GM23248 (cell line): ENCODE data around the gene PRLR. TPM values are rescaled to one million over a fixed set of nuclear protein-coding genes. Genes with fewer than 3 reads are reported as not detected.
A peak's percentile ranks its signal among the peaks of the same experiment; 100 is the strongest.

Experiments
- DNase-seq: peaks from one replicate; pipeline ENCODE4 v3.0.0-alpha.2; 2015
- H2AFZ ChIP-seq: fragments of 200-600 bp; sonication (generic); 2 replicates; pipeline ENCODE4 v1.6.1; 2016; ENCODE audit warnings: antibody characterized with exemption
- H3F3A ChIP-seq: fragments of 200-600 bp; sonication (generic); 2 replicates; pipeline ENCODE4 v1.6.1; 2016; ENCODE audit warnings: mild to moderate bottlenecking, antibody characterized with exemption, mixed run types; ENCODE audit not compliant: insufficient read depth
- H3K27ac ChIP-seq: fragments of 200-600 bp; sonication (generic); 2 replicates; pipeline ENCODE4 v1.5.1; 2016; ENCODE audit warnings: mild to moderate bottlenecking
- H3K27me3 ChIP-seq: fragments of 200-600 bp; sonication (generic); replicated peaks from 2 replicates; pipeline ENCODE4 v1.6.1; 2016; ENCODE audit warnings: mild to moderate bottlenecking; ENCODE audit not compliant: insufficient read depth
- H3K36me3 ChIP-seq: fragments of 200-600 bp; sonication (generic); 2 replicates; pipeline ENCODE4 v1.6.1; 2016; ENCODE audit warnings: low read depth, mild to moderate bottlenecking
- H3K4me1 ChIP-seq: fragments of 200-600 bp; sonication (generic); 2 replicates; pipeline ENCODE4 v1.6.1; 2016; ENCODE audit warnings: mild to moderate bottlenecking; ENCODE audit not compliant: insufficient read depth
- H3K4me2 ChIP-seq: fragments of 200-600 bp; sonication (generic); one replicate; pipeline ENCODE4 v1.6.1; 2016; ENCODE audit warnings: mild to moderate bottlenecking; ENCODE audit not compliant: unreplicated experiment
- H3K4me3 ChIP-seq: fragments of 200-600 bp; sonication (generic); 2 replicates; pipeline ENCODE4 v1.5.1; 2016; ENCODE audit warnings: mild to moderate bottlenecking
- H3K79me2 ChIP-seq: fragments of 200-600 bp; sonication (generic); 2 replicates; pipeline ENCODE4 v1.6.1; 2016; ENCODE audit warnings: mild to moderate bottlenecking; ENCODE audit not compliant: insufficient read depth
- H3K9ac ChIP-seq: fragments of 200-600 bp; sonication (generic); 2 replicates; pipeline ENCODE4 v1.6.1; 2016; ENCODE audit warnings: mild to moderate bottlenecking
- H3K9me2 ChIP-seq: fragments of 200-600 bp; sonication (generic); 2 replicates; pipeline ENCODE4 v1.6.1; 2016; ENCODE audit warnings: mixed run types, mild to moderate bottlenecking, moderate library complexity; ENCODE audit not compliant: insufficient read depth
- H3K9me3 ChIP-seq: fragments of 200-600 bp; sonication (generic); one replicate; pipeline ENCODE4 v1.6.1; 2017; ENCODE audit warnings: low read depth
- H4K20me1 ChIP-seq: fragments of 200-600 bp; sonication (generic); 2 replicates; pipeline ENCODE4 v1.6.0; 2016; ENCODE audit not compliant: insufficient read depth
- EZH2 ChIP-seq: fragments of 200-600 bp; sonication (generic); IDR thresholded peaks from 2 replicates; pipeline ENCODE4 v1.6.1; 2018; ENCODE audit warnings: antibody characterized with exemption, mild to moderate bottlenecking; ENCODE audit not compliant: insufficient read depth, poor library complexity, severe bottlenecking
- EZH2phosphoT487 ChIP-seq: fragments of 200-600 bp; sonication (generic); IDR thresholded peaks from 2 replicates; pipeline ENCODE4 v1.6.1; 2018; ENCODE audit warnings: antibody characterized with exemption, moderate library complexity, mild to moderate bottlenecking, low read depth; ENCODE audit not compliant: insufficient read depth
- WGBS, 2 experiments: methylation state at CpG; one replicate each; pipeline ENCODE4 v1.1.6; 2015 to 2017; ENCODE audit warnings: low lambda C conversion rate in 2 of 2, low coverage in 1 of 2; ENCODE audit errors: missing lambda C conversion rate in 2 of 2; 5-methylcytosine and 5-hydroxymethylcytosine counted together
- in situ Hi-C: fragments of 300-500 bp; cut with MboI; formaldehyde crosslinking; loops from 2 replicates; pipeline ENCODE4 v1.15.0; 2020
- polyA plus RNA-seq: library from polyadenylated mRNA; unstranded; fragments of >200 nt; fragmentation: Nextera tagmentation; extraction: Ambion mirVana; gene quantifications from 2 replicates; pipeline ENCODE4 v1.2.1, GENCODE V29; 2016
- total RNA-seq: library from RNA; depleted of rRNA; stranded (reverse); fragments of >200 nt; shearing (Covaris generic); gene quantifications from 2 replicates; pipeline ENCODE4 v1.2.3, GENCODE V29; 2014

PRLR gene
- total and polyA plus RNA-seq, 2 experiments from 2014 or later = 0.80 to 5.8 TPM

DNA sequence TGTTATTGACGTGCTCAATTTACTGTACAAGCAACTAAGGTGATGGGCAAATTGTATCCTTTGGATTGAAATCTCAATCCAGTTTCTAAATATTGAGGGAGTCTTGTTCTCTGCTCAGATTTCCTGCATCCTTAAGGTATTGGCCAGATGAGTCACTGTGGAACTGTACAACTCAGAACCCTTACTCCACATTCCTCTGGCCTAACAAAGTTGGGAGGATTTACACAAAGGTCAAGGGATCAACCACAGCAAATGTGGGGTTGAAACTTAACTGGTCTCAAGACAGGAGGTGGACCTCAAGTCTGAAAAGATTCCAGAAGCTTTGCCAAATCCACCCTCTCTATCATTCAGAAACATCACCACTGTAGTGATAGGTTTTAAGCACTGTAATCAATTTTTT, 101.0 kb downstream of the PRLR start:
- peak overlapping the region; percentile 32; the same call in 1 of the 2 replicates for H3K4me3 ChIP-seq
- peak overlapping the region; percentile 63 for H3K27ac ChIP-seq
- no peaks in the 10 kb centered on the region for H4K20me1 ChIP-seq

GRCh38 chr5:35127006-35127405, 103.3 kb downstream of the PRLR start:
- Histone ChIP-seq H3K9me2 (peaks cover 6% of the 10 kb centered on the region; the same call in 1 of the 2 replicates), H3F3A (peaks cover 46% of the 10 kb centered on the region), H3K4me1 (peaks cover 41% of the 10 kb centered on the region), H3K9ac (no peak overlapping the region), H3K79me2 (no peaks in the 10 kb centered on the region), H3K36me3 (no peaks in the 10 kb centered on the region), H2AFZ (no peak overlapping the region), H3K9me3 (no peaks in the 10 kb centered on the region), H3K4me2 (no peak overlapping the region), H3K27me3 (no peaks in the 10 kb centered on the region), H3K27ac (no peak overlapping the region), H3K4me3 (no peak overlapping the region), H4K20me1 (no peaks in the 10 kb centered on the region)
- no peak for TF ChIP-seq EZH2phosphoT487
- TF ChIP-seq EZH2 = no peak
- DNase-seq = no peak
- in situ Hi-C loops = no loop called here
- 96 to 100% methylated on average over 1 of the region's 1 CpG for WGBS, 2 experiments

More for the DNA sequence above, 101.0 kb downstream of the PRLR start:
- peak overlapping the region; percentile 27 for H3K9ac ChIP-seq
- no peaks in the 10 kb centered on the region for H3K79me2 ChIP-seq
- in situ Hi-C loops = no loop called here
- no peaks in the 10 kb centered on the region for H3K9me3 ChIP-seq
- H3K9me2 ChIP-seq = peaks cover 6% of the 10 kb centered on the region; the same call in 1 of the 2 replicates
- WGBS, 2 experiments = 11 to 13% methylated on average over 1 of the region's 1 CpG
- peaks cover 61% of the 10 kb centered on the region for H3K4me1 ChIP-seq
- no peaks in the 10 kb centered on the region for H3K27me3 ChIP-seq
- H2AFZ ChIP-seq = no peak overlapping the region
- peaks cover 68% of the 10 kb centered on the region for H3F3A ChIP-seq
- peak overlapping the region; percentile 68 for H3K4me2 ChIP-seq
- H3K36me3 ChIP-seq = no peaks in the 10 kb centered on the region
- TF ChIP-seq EZH2 (no peak), EZH2phosphoT487 (0 out of 2 replicates have a peak, but pooled peaks have one; percentile 40)
- peak; percentile 88 for DNase-seq

DNA sequence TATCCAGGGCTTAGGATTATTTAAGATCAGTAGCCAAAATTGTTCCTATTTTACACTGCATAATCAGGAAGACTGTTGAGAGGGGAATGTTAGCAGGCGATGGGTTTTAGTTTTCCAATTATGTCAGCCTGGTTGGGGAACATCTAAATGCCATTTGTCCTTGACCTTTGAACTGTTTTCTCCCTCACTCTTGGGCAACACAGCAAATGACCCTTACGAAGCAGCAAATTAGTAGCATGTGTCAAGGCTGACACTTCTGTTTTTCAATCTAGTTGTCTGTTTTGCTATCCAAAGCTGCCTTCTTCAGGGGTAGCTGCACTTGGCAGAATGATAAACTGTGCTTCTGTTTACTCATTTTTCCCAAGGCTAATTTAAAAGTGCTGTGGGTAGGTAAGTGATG, 104.5 kb downstream of the PRLR start:
- in situ Hi-C loops = no loop called here
- WGBS, 2 experiments = 98 to 100% methylated on average over 2 of the region's 2 CpGs

DNA sequence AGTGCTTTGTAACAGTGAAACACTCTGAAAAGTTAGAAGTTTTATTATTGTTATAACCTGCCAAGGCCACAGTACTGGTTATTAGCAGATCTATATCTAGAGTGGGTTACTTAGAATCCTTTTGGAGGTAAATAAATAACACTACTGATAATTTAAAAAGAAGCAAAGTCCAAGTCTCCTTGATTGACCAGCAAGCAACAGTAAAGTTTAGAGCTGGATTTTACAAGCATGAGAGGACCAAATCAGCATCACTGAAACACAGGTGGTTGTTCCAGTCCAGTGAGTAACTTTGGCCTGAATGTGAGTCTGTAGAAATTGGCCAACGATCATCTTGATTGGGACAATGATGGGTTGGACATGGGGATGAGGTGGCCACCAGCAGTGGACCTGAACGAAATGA, 105.4 kb downstream of the PRLR start:
- no peak for DNase-seq
- H3K27me3 ChIP-seq = no peaks in the 10 kb centered on the region
- H3K36me3 ChIP-seq = no peaks in the 10 kb centered on the region
- H3K4me2 ChIP-seq = no peak overlapping the region
- H3K4me1 ChIP-seq = peaks cover 21% of the 10 kb centered on the region
- H3K9ac ChIP-seq = no peak overlapping the region
- H3K27ac ChIP-seq = no peak overlapping the region
- H3F3A ChIP-seq = peaks cover 26% of the 10 kb centered on the region
- H2AFZ ChIP-seq = no peak overlapping the region
- no peak overlapping the region for H3K4me3 ChIP-seq
- no peaks in the 10 kb centered on the region for H4K20me1 ChIP-seq
- in situ Hi-C loops = no loop called here
- peaks cover 6% of the 10 kb centered on the region; the same call in 1 of the 2 replicates for H3K9me2 ChIP-seq
- no peaks in the 10 kb centered on the region for H3K79me2 ChIP-seq
- TF ChIP-seq EZH2 (no peak), EZH2phosphoT487 (no peak)
- no peaks in the 10 kb centered on the region for H3K9me3 ChIP-seq
- 94 to 96% methylated on average over 2 of the region's 2 CpGs for WGBS, 2 experiments

More for the DNA sequence above, 104.5 kb downstream of the PRLR start:
- no peak overlapping the region for H3K9ac ChIP-seq
- H2AFZ ChIP-seq = no peak overlapping the region
- H3K9me3 ChIP-seq = no peaks in the 10 kb centered on the region
- H3K4me3 ChIP-seq = no peak overlapping the region
- H3F3A ChIP-seq = peaks cover 34% of the 10 kb centered on the region
- no peak for DNase-seq
- H4K20me1 ChIP-seq = no peaks in the 10 kb centered on the region
- H3K79me2 ChIP-seq = no peaks in the 10 kb centered on the region
- no peak overlapping the region for H3K4me2 ChIP-seq
- no peaks in the 10 kb centered on the region for H3K27me3 ChIP-seq
- H3K4me1 ChIP-seq = peaks cover 29% of the 10 kb centered on the region
- no peaks in the 10 kb centered on the region for H3K36me3 ChIP-seq
- no peak overlapping the region for H3K27ac ChIP-seq
- no peak for TF ChIP-seq EZH2
- no peak for TF ChIP-seq EZH2phosphoT487
- H3K9me2 ChIP-seq = peaks cover 6% of the 10 kb centered on the region; the same call in 1 of the 2 replicates

DNA sequence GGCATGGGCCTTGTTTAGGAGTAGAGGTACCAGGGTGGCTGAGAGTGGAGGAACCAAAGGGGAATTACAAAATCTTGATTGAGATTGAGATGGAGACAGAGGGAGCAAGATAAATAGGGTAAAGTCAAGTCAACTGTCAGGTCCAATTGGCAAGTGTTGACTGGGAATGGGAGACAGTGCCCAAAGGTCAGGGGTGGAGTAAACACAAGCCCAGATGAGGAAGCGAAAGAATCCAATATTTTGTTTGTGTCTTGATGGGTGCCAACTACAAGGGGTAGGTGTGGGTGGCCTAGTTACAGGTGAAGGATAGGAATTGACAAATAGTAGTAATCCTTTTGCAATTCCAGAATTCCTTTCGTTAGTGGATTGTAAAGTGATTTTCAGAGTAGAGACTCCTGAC, 107.5 kb downstream of the PRLR start:
- no peaks in the 10 kb centered on the region for H3K36me3 ChIP-seq
- no peaks in the 10 kb centered on the region for H4K20me1 ChIP-seq
- H3K79me2 ChIP-seq = no peaks in the 10 kb centered on the region
- no peak overlapping the region for H2AFZ ChIP-seq
- in situ Hi-C loops = no loop called here
- 97 to 98% methylated on average over 2 of the region's 2 CpGs for WGBS, 2 experiments
- peaks cover 19% of the 10 kb centered on the region for H3K4me1 ChIP-seq
- peaks cover 5% of the 10 kb centered on the region; the same call in 1 of the 2 replicates for H3K9me2 ChIP-seq
- no peak overlapping the region for H3K4me3 ChIP-seq
- H3F3A ChIP-seq = peaks cover 16% of the 10 kb centered on the region
- DNase-seq = no peak
- TF ChIP-seq EZH2phosphoT487 (no peak), EZH2 (no peak)
- no peak overlapping the region for H3K4me2 ChIP-seq
- no peak overlapping the region for H3K27ac ChIP-seq
- no peaks in the 10 kb centered on the region for H3K9me3 ChIP-seq
- H3K9ac ChIP-seq = no peak overlapping the region
- no peaks in the 10 kb centered on the region for H3K27me3 ChIP-seq
